GM10248 (cell line): ENCODE results near the gene SUN5.

Experiments used
- CTCF ChIA-PET: fragments of 300-600 bp; sonication (Branson Sonifier 250); formaldehyde crosslinking; extraction: SDS; loops from one replicate; lab custom pipeline; 2021; ENCODE audit warnings: antibody characterized with exemption; lab: Yijun Ruan, JAX
- POLR2A ChIA-PET: fragments of 350-650 bp; sonication (Branson Sonifier 250); formaldehyde crosslinking; extraction: SDS; loops from one replicate; lab custom pipeline; 2020; ENCODE audit warnings: antibody characterized with exemption; lab: Yijun Ruan, JAX
- DNase-seq: peaks from one replicate; pipeline ENCODE4 v3.0.0; 2012; ENCODE audit errors: extremely low spot score
- CTCF ChIP-seq: IDR thresholded peaks from 2 replicates; pipeline ENCODE4 v1.5.1; 2012; ENCODE audit warnings: mild to moderate bottlenecking, low read depth; ENCODE audit errors: extremely low read depth, missing control alignments, control extremely low read depth

The SUN5 gene

GRCh38 chr20:33024243-33024560 lies 20.0 kb upstream of the SUN5 start:
- no peak for TF ChIP-seq CTCF
- ChIA-PET CTCF (interaction anchor here (1.1 kb wide), 1 partner anchor 15 kb away, joined by 3 read pairs; no protein-coding TSS in a partner anchor), POLR2A (no interaction called here)
- no peak for DNase-seq

GRCh38 chr20:33023439-33024242 lies 19.4 kb upstream of the SUN5 start:
- no peak for DNase-seq
- no peak for TF ChIP-seq CTCF
- ChIA-PET POLR2A (no interaction called here), CTCF (interaction anchor here (1.1 kb wide), 1 partner anchor 14 kb away, joined by 3 read pairs; no protein-coding TSS in a partner anchor)

- CTCF ChIA-PET, result no interaction called here
- no peak for TF ChIP-seq CTCF
- POLR2A ChIA-PET, result no interaction called here
- DNase-seq, result no peak
Observed at GRCh38 chr20:33022694-33023438, 18.6 kb upstream of the SUN5 start.

GRCh38 chr20:33022289-33022688 lies 18.1 kb upstream of the SUN5 start:
- no peak for TF ChIP-seq CTCF
- no peak for DNase-seq
- CTCF ChIA-PET, result no interaction called here
- POLR2A ChIA-PET, result no interaction called here

- POLR2A ChIA-PET, result no interaction called here
- CTCF ChIA-PET, result no interaction called here
- DNase-seq, result no peak
- TF ChIP-seq CTCF, result no peak
Observed at GRCh38 chr20:33021879-33022278, 17.6 kb upstream of the SUN5 start.

GRCh38 chr20:33020278-33021161 lies 16.3 kb upstream of the SUN5 start:
- ChIA-PET CTCF (no interaction called here), POLR2A (no interaction called here)
- DNase-seq, result no peak
- TF ChIP-seq CTCF, result no peak
